Measurements from ENCODE around the gene CYGB. TPM values are rescaled to one million over a fixed set of nuclear protein-coding genes. Genes with fewer than 3 reads are reported as not detected.

Gene CYGB
- total and polyA plus RNA-seq, 2 of the 13 experiments (the other 11 are each of a cell fraction or from before 2014, with no cell fraction given), result 18.9 to 27.1 TPM

DNA sequence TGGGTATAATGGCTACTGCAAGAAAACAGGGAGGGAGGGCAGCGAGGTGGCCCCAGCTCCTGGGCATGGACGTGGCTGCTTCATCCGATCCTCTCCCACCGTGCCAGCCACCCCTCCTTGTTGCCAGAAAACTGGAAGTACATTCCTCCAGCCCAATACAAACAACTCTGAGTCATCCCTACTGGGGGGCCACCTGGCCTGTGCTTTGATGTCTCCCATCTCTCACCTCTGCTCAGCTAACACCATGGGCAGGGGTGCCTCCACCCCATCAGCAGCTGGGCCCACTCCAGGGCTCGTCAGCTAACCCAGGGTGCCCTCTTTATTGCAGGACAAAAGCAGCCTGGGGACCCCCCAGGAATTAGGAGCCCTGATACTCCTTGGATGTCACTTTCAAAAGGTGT is 38.2 kb downstream of the CYGB start (continued):
- TF ChIP-seq, protein P1, sequence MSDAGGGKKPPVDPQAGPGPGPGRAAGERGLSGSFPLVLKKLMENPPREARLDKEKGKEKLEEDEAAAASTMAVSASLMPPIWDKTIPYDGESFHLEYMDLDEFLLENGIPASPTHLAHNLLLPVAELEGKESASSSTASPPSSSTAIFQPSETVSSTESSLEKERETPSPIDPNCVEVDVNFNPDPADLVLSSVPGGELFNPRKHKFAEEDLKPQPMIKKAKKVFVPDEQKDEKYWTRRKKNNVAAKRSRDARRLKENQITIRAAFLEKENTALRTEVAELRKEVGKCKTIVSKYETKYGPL (CRISPR knock-in tag; IDR thresholded peaks at IDR 0.05), result no peak
- no peak for TF ChIP-seq ZNF672 (CRISPR knock-in tag; IDR thresholded peaks at IDR 0.05)
- TF ChIP-seq, protein P2, sequence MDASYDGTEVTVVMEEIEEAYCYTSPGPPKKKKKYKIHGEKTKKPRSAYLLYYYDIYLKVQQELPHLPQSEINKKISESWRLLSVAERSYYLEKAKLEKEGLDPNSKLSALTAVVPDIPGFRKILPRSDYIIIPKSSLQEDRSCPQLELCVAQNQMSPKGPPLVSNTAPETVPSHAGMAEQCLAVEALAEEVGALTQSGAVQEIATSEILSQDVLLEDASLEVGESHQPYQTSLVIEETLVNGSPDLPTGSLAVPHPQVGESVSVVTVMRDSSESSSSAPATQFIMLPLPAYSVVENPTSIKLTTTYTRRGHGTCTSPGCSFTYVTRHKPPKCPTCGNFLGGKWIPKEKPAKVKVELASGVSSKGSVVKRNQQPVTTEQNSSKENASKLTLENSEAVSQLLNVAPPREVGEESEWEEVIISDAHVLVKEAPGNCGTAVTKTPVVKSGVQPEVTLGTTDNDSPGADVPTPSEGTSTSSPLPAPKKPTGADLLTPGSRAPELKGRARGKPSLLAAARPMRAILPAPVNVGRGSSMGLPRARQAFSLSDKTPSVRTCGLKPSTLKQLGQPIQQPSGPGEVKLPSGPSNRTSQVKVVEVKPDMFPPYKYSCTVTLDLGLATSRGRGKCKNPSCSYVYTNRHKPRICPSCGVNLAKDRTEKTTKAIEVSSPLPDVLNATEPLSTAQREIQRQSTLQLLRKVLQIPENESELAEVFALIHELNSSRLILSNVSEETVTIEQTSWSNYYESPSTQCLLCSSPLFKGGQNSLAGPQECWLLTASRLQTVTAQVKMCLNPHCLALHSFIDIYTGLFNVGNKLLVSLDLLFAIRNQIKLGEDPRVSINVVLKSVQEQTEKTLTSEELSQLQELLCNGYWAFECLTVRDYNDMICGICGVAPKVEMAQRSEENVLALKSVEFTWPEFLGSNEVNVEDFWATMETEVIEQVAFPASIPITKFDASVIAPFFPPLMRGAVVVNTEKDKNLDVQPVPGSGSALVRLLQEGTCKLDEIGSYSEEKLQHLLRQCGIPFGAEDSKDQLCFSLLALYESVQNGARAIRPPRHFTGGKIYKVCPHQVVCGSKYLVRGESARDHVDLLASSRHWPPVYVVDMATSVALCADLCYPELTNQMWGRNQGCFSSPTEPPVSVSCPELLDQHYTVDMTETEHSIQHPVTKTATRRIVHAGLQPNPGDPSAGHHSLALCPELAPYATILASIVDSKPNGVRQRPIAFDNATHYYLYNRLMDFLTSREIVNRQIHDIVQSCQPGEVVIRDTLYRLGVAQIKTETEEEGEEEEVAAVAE (CRISPR knock-in tag; IDR thresholded peaks at IDR 0.05; ENCODE audit: borderline replicate concordance), result no peak; the same call in 1 of the 2 replicates
- peak; percentile 65 for TF ChIP-seq GABPB1 (CRISPR knock-in tag; IDR thresholded peaks at IDR 0.05)
- TF ChIP-seq ZNF619 (CRISPR knock-in tag; IDR thresholded peaks at IDR 0.05), result no peak
- TF ChIP-seq LCORL (IDR thresholded peaks at IDR 0.05), result peak; percentile 38; the same call in 1 of the 2 replicates
- peak; percentile 99 for TF ChIP-seq LCORL (CRISPR knock-in tag; IDR thresholded peaks at IDR 0.05)
- TF ChIP-seq ZNF737 (CRISPR knock-in tag; IDR thresholded peaks at IDR 0.05; ENCODE audit: borderline replicate concordance), result no peak
- TF ChIP-seq TOPORS (CRISPR knock-in tag; IDR thresholded peaks at IDR 0.05), result 0 out of 2 replicates have a peak, but pooled peaks have one; percentile 44
- TF ChIP-seq KLF6 (CRISPR knock-in tag; IDR thresholded peaks at IDR 0.05), result peak; percentile 90; the same call in 1 of the 2 replicates
- peak; percentile 80; the same call in 1 of the 2 replicates for TF ChIP-seq KDM4B (CRISPR knock-in tag; IDR thresholded peaks at IDR 0.05)
- TF ChIP-seq, protein P3, sequence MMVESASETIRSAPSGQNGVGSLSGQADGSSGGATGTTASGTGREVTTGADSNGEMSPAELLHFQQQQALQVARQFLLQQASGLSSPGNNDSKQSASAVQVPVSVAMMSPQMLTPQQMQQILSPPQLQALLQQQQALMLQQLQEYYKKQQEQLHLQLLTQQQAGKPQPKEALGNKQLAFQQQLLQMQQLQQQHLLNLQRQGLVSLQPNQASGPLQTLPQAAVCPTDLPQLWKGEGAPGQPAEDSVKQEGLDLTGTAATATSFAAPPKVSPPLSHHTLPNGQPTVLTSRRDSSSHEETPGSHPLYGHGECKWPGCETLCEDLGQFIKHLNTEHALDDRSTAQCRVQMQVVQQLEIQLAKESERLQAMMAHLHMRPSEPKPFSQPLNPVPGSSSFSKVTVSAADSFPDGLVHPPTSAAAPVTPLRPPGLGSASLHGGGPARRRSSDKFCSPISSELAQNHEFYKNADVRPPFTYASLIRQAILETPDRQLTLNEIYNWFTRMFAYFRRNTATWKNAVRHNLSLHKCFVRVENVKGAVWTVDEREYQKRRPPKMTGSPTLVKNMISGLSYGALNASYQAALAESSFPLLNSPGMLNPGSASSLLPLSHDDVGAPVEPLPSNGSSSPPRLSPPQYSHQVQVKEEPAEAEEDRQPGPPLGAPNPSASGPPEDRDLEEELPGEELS (CRISPR knock-in tag; IDR thresholded peaks at IDR 0.05), result peak; percentile 97
- TF ChIP-seq, protein P4, sequence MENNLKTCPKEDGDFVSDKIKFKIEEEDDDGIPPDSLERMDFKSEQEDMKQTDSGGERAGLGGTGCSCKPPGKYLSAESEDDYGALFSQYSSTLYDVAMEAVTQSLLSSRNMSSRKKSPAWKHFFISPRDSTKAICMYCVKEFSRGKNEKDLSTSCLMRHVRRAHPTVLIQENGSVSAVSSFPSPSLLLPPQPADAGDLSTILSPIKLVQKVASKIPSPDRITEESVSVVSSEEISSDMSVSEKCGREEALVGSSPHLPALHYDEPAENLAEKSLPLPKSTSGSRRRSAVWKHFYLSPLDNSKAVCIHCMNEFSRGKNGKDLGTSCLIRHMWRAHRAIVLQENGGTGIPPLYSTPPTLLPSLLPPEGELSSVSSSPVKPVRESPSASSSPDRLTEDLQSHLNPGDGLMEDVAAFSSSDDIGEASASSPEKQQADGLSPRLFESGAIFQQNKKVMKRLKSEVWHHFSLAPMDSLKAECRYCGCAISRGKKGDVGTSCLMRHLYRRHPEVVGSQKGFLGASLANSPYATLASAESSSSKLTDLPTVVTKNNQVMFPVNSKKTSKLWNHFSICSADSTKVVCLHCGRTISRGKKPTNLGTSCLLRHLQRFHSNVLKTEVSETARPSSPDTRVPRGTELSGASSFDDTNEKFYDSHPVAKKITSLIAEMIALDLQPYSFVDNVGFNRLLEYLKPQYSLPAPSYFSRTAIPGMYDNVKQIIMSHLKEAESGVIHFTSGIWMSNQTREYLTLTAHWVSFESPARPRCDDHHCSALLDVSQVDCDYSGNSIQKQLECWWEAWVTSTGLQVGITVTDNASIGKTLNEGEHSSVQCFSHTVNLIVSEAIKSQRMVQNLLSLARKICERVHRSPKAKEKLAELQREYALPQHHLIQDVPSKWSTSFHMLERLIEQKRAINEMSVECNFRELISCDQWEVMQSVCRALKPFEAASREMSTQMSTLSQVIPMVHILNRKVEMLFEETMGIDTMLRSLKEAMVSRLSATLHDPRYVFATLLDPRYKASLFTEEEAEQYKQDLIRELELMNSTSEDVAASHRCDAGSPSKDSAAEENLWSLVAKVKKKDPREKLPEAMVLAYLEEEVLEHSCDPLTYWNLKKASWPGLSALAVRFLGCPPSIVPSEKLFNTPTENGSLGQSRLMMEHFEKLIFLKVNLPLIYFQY (CRISPR knock-in tag; IDR thresholded peaks at IDR 0.05; ENCODE audit: borderline replicate concordance), result peak; percentile 94; the same call in 1 of the 2 replicates
- TF ChIP-seq ELF1 (CRISPR knock-in tag; IDR thresholded peaks at IDR 0.05), result peak; percentile 14; the same call in 1 of the 2 replicates
- TF ChIP-seq ZNF333 (CRISPR knock-in tag; IDR thresholded peaks at IDR 0.05; ENCODE audit: borderline replicate concordance), result peak; percentile 87; the same call in 1 of the 2 replicates
- peak; percentile 69; the same call in 1 of the 2 replicates for TF ChIP-seq NCOR1 (IDR thresholded peaks at IDR 0.05; ENCODE audit: borderline replicate concordance, low read length)
- TF ChIP-seq ZNF703 (CRISPR knock-in tag; IDR thresholded peaks at IDR 0.05; ENCODE audit: borderline replicate concordance), result no peak
- no peak for TF ChIP-seq FOXJ3 (CRISPR knock-in tag; IDR thresholded peaks at IDR 0.05; ENCODE audit: borderline replicate concordance)
- no peak for TF ChIP-seq NBN (conservative IDR thresholded peaks at IDR 0.05)
- TF ChIP-seq HMG20A (CRISPR knock-in tag; IDR thresholded peaks at IDR 0.05; ENCODE audit: borderline replicate concordance), result peak; percentile 93
- peak; percentile 65 for TF ChIP-seq ZBTB38 (CRISPR knock-in tag; IDR thresholded peaks at IDR 0.05)
